Measurements from ENCODE around the gene BPIFB3. TPM values are rescaled to one million over a fixed set of nuclear protein-coding genes. Genes with fewer than 3 reads are reported as not detected.

BPIFB3 gene
- total RNA-seq, 1 experiment from 2014 or later: not detected

- BruUV-seq (replicated peaks): no TSS peak
- in situ Hi-C loops (cut with HindIII; ENCODE audit: low pct_unique_long_range_greater_than_20kb, low sequenced_read_pairs) (no loop called here), intact Hi-C loops (cut with micrococcal nuclease; ENCODE audit: unreplicated experiment) (no loop called here)
- ChIA-PET CTCF (no interaction called here), POLR2A (no interaction called here)
- Histone ChIP-seq H3K36me3 (ENCODE audit: control insufficient read depth, insufficient read depth, low read length) (no peaks in the 10 kb centered on the region), H3K27me3 (ENCODE audit: control insufficient read depth, insufficient read depth, low read length) (no peaks in the 10 kb centered on the region), H3K4me3 (ENCODE audit: low read depth in 2 of 2, low read length in 2 of 2) (no peak overlapping the region), H3K4me1 (ENCODE audit: control insufficient read depth, insufficient read depth, low read length) (no peaks in the 10 kb centered on the region; the same call in 1 of the 2 replicates), H3K27ac (ENCODE audit: low read length) (no peak overlapping the region), H3K9me3 (ENCODE audit: control insufficient read depth, insufficient read depth, low read depth, low read length) (no peaks in the 10 kb centered on the region)
- no peak for TF ChIP-seq SIN3A (IDR thresholded peaks at IDR 0.05; ENCODE audit: borderline replicate concordance, insufficient read depth, low read depth, low read length)
- no peak for TF ChIP-seq CTCF (IDR thresholded peaks at IDR 0.05)
- TF ChIP-seq TCF7L2 (IDR thresholded peaks at IDR 0.05; ENCODE audit: low read depth, low read length): no peak
- TF ChIP-seq POLR2AphosphoS5 (IDR thresholded peaks at IDR 0.05; ENCODE audit: low read depth, low read length): no peak
- no peak for TF ChIP-seq REST (IDR thresholded peaks at IDR 0.05; ENCODE audit: insufficient read depth in 1 of 2, low read depth in 2 of 2, low read length in 1 of 2)
- ATAC-seq (no peak), DNase-seq (ENCODE audit: low read depth, low spot score) (no peak)
Measured at GRCh38 chr20:33019465-33020277, 34.0 kb upstream of the BPIFB3 start.

DNA sequence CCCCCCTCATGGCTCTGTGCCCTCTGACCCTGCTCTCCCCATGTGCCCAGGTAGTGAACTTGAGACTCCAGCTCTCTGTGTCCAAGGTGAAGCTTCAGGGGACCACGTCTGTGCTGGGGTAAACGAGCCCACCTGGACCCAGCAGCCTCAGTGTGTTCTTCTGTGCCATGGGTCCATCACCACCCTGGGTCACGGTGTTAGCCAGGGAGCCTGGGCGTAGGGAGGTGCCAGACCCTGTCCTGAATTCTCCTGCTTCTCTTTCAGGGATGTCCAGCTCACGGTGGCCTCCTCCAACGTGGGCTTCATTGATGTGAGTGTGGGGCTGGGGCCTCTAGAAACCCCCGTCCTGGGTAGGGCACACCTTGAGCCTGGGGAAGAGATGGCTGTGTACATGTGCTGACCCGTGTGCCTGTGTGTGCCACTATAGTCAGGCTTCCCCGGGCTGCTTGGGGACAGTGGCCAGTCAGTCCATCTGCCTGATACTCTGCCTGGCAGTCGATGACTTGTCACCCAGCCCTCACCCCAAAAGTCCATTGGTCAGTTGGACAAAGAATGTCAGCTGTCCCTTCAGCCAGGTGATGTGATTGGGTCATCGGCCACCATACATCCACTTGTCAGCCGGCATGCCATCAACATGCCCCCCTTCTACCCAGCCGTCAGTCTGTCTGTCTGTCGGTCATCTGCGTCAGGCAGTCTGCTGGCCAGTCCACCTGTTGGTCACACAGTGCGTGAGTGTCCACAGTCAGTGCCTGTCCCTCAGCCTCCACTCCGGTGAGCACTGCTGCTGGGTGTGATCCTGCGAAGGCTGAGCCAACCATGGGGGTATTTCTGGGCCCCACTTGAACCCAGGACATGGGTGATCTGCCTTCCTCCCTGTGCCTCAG is 33.2 kb upstream of the BPIFB3 start:
- CTCF ChIA-PET: no interaction called here
- no peak overlapping the region for H3K27ac ChIP-seq (ENCODE audit: low read length)
- H3K4me3 ChIP-seq (ENCODE audit: low read depth in 2 of 2, low read length in 2 of 2): no peak overlapping the region
- POLR2A ChIA-PET: no interaction called here
- H3K9me3 ChIP-seq (ENCODE audit: control insufficient read depth, insufficient read depth, low read depth, low read length): no peaks in the 10 kb centered on the region
- no peak for DNase-seq (ENCODE audit: low read depth, low spot score)
- no peaks in the 10 kb centered on the region for H3K36me3 ChIP-seq (ENCODE audit: control insufficient read depth, insufficient read depth, low read length)
- no peaks in the 10 kb centered on the region for H3K27me3 ChIP-seq (ENCODE audit: control insufficient read depth, insufficient read depth, low read length)
- TF ChIP-seq TCF7L2 (IDR thresholded peaks at IDR 0.05; ENCODE audit: low read depth, low read length) (no peak), SIN3A (IDR thresholded peaks at IDR 0.05; ENCODE audit: borderline replicate concordance, insufficient read depth, low read depth, low read length) (no peak), REST (IDR thresholded peaks at IDR 0.05; ENCODE audit: insufficient read depth in 1 of 2, low read depth in 2 of 2, low read length in 1 of 2) (no peak)
- no peak for ATAC-seq
- BruUV-seq (replicated peaks): no TSS peak
- intact Hi-C loops (cut with micrococcal nuclease; ENCODE audit: unreplicated experiment) (no loop called here), in situ Hi-C loops (cut with HindIII; ENCODE audit: low pct_unique_long_range_greater_than_20kb, low sequenced_read_pairs) (no loop called here)
- H3K4me1 ChIP-seq (ENCODE audit: control insufficient read depth, insufficient read depth, low read length): no peaks in the 10 kb centered on the region; the same call in 1 of the 2 replicates

Data from Panc1 (cell line).